Suprapubic skin (tissue), 4 donors: ENCODE results near the gene MCF2L.

Experiments
- EP300 ChIP-seq: sonication (generic); formaldehyde crosslinking; IDR thresholded peaks from one replicate; pipeline ENCODE4 v1.6.1; 2017; ENCODE audit warnings: antibody characterized with exemption
- POLR2A ChIP-seq, 2 donors: fragments of 450-650 bp; IDR thresholded peaks; one replicate each; pipeline ENCODE4 v1.6.1; 2017; ENCODE audit warnings: antibody characterized with exemption in 2 of 2, mild to moderate bottlenecking in 2 of 2, moderate library complexity in 2 of 2
- POLR2AphosphoS5 ChIP-seq, 3 donors: sonication (generic); formaldehyde crosslinking; IDR thresholded peaks; one replicate each; pipeline ENCODE4 v1.6.1; 2017; ENCODE audit warnings: antibody characterized with exemption in 3 of 3
- TF ChIP-seq, protein P1 (sequence below), 2 donors: fragments of 200-600 bp in 1 of 2; fragments of 450-650 bp in 1 of 2; sonication (generic) in 1 of 2; IDR thresholded peaks; one replicate each; pipeline ENCODE4 v1.5.1; 2016 to 2019; ENCODE audit warnings: antibody characterized with exemption in 2 of 2, mild to moderate bottlenecking in 1 of 2, moderate library complexity in 1 of 2

DNA sequence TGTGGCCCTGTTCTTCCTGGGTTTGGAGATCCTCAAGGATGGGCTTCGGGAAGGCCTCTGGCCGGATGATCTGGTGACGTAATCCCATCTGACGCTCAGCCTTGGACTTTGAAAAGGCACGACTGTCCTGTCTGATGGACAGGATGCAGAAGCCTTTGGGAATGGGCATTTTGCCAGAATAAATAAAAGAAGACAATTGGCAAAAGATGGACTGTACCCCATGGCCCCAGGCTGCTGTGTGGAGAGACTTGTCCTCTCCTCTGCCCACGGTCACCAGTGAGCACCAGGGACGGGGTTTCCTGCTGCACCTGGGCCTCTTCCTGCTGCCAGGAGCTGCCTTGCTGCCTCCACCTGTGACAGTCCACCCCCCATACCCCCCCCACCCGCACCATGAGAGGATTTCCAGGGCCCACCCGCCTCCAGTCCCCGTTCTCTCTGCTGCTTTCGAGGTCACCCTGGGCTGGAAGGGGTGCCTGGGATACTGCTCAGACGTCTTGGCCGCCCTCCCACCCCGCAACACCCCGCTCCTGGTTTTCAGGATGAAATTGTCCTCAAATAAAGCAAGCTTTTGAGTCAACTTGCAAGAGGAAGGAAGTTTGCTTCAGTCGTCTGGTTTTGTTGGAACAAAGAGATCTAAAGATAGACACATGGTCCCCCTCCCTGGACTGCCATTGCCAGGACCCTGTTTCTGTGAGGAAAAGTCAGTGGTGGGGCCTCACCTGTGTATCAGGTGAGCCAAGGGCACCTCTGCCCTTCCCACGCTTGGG lies 40.9 kb downstream of the MCF2L start:
- TF ChIP-seq, protein P1, sequence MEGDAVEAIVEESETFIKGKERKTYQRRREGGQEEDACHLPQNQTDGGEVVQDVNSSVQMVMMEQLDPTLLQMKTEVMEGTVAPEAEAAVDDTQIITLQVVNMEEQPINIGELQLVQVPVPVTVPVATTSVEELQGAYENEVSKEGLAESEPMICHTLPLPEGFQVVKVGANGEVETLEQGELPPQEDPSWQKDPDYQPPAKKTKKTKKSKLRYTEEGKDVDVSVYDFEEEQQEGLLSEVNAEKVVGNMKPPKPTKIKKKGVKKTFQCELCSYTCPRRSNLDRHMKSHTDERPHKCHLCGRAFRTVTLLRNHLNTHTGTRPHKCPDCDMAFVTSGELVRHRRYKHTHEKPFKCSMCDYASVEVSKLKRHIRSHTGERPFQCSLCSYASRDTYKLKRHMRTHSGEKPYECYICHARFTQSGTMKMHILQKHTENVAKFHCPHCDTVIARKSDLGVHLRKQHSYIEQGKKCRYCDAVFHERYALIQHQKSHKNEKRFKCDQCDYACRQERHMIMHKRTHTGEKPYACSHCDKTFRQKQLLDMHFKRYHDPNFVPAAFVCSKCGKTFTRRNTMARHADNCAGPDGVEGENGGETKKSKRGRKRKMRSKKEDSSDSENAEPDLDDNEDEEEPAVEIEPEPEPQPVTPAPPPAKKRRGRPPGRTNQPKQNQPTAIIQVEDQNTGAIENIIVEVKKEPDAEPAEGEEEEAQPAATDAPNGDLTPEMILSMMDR (IDR thresholded peaks at IDR 0.05) = no peak
- TF ChIP-seq POLR2AphosphoS5 (IDR thresholded peaks at IDR 0.05) (no peak), EP300 (no peak), POLR2A (IDR thresholded peaks at IDR 0.05) (no peak)
